ENCODE results near the gene ANKRD33B. TPM values are rescaled to one million over a fixed set of nuclear protein-coding genes. Genes with fewer than 3 reads are reported as not detected.
A peak's percentile ranks its signal among the peaks of the same experiment; 100 is the strongest.

The ANKRD33B gene
- total RNA-seq, 1 donor from 2014 or later = 0.83 TPM

DNA sequence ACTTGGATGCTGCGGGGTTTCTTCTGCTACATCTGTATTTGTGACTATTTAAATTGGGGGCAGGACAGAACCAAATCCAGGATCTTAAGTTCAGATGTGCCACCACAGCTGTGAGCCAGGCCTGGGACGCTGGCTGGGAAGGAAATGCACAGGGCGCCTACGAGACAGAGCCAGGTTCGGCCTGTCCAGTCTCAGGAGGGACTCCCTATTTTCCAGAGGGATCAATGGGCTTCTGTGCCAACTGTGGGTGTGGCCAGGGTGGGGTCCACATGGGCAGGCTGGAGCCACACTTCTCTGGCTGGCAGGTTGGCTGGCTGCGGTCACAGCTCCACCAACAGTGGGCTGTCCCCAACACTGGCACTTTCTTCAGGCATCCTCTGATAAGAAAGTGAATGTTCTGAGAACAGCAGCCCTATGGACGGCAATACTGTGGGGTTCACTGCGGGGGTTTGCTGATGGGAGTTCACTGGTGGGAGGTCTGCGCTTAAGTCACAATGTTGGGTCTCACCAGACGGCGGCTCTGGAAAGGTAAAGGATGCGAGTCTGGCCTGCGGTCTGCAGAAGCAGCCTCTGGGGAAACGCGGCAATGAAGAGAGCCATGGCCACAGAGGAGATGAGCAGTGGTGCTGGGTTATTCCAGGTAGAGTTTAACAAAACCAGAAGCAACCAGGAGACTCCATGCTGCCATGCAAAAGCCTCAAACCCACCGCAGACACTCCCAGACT lies 119.1 kb downstream of the ANKRD33B start:
- H3K4me1 Mint-ChIP-seq (ENCODE audit: unreplicated experiment) = peaks cover 15% of the 10 kb centered on the region
- peaks cover 13% of the 10 kb centered on the region for H3K9me3 Mint-ChIP-seq (ENCODE audit: unreplicated experiment)
- peaks cover 48% of the 10 kb centered on the region for H3K36me3 Mint-ChIP-seq (ENCODE audit: unreplicated experiment)
- no peaks in the 10 kb centered on the region for H3K27me3 Mint-ChIP-seq (ENCODE audit: unreplicated experiment)
- no peak overlapping the region for H3K27ac Mint-ChIP-seq (ENCODE audit: unreplicated experiment)
- TF ChIP-seq, protein P1, sequence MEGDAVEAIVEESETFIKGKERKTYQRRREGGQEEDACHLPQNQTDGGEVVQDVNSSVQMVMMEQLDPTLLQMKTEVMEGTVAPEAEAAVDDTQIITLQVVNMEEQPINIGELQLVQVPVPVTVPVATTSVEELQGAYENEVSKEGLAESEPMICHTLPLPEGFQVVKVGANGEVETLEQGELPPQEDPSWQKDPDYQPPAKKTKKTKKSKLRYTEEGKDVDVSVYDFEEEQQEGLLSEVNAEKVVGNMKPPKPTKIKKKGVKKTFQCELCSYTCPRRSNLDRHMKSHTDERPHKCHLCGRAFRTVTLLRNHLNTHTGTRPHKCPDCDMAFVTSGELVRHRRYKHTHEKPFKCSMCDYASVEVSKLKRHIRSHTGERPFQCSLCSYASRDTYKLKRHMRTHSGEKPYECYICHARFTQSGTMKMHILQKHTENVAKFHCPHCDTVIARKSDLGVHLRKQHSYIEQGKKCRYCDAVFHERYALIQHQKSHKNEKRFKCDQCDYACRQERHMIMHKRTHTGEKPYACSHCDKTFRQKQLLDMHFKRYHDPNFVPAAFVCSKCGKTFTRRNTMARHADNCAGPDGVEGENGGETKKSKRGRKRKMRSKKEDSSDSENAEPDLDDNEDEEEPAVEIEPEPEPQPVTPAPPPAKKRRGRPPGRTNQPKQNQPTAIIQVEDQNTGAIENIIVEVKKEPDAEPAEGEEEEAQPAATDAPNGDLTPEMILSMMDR (IDR thresholded peaks at IDR 0.05) = no peak
- peak; percentile 76 for DNase-seq (ENCODE audit: extremely low spot score, unreplicated experiment)
- H3K4me3 Mint-ChIP-seq (ENCODE audit: unreplicated experiment) = no peak overlapping the region

DNA sequence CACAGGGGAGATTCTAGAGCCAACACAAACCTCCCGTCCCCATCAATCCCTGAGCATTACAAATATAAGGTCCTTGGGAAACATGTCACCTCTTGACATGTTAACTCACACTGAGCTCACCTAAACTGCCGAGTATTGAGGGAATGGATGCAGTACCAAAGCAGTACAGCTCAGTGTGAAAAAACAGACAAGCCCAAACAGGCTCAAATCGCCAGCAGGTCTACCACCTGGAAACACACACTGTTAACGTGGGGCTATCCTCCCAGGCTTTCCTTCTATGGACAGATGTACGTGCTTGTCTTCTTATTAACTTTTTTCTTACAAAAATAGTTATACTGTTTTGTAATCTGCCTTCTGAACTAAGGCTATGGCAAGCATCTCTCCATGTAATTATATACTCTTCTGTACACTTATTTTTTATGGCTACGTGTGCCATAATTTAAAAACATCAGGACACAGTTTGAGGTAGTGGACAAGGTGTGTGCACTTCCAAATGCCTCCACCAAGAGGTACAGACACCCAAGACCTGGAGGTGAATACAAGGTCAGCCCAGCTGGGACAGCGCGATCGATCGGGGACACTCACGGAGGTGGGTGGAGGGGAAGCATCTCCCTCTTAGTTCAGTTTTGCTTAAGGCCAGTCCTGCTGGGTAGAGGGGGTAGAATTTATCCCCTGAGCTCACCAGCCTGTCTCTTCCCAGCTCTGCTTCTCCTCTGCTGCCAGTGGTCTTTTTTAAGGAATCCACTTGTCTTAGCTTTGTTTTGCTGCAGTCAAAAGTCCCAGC lies 120.6 kb downstream of the ANKRD33B start:
- H3K4me3 Mint-ChIP-seq (ENCODE audit: unreplicated experiment) = no peak overlapping the region
- H3K4me1 Mint-ChIP-seq (ENCODE audit: unreplicated experiment) = peaks cover 6% of the 10 kb centered on the region
- H3K36me3 Mint-ChIP-seq (ENCODE audit: unreplicated experiment) = peaks cover 47% of the 10 kb centered on the region
- H3K9me3 Mint-ChIP-seq (ENCODE audit: unreplicated experiment) = peaks cover 13% of the 10 kb centered on the region
- H3K27ac Mint-ChIP-seq (ENCODE audit: unreplicated experiment) = peak overlapping the region; percentile 13
- no peak for DNase-seq (ENCODE audit: extremely low spot score, unreplicated experiment)
- no peaks in the 10 kb centered on the region for H3K27me3 Mint-ChIP-seq (ENCODE audit: unreplicated experiment)
- TF ChIP-seq, protein P1 (IDR thresholded peaks at IDR 0.05) = no peak

DNA sequence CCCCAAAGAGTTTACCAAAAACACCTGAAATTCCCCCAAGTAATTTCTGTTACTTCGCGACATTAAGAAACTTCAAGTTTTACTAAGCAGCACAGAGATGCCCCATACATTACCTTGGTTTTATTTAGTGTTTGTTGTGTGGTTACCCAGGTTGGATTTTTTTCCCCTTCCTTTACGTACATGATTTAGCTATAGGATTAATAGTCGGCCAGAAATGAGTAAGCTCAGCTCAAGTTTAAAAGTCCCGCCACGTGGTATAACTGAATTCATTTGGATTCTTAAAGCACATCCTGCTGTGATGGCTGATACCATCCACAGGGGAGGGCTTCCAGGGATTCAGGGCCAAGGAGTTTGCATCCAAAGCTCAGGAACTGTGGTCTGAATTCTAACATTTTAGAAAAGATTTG lies 121.2 kb downstream of the ANKRD33B start:
- Mint-ChIP-seq H3K4me3 (ENCODE audit: unreplicated experiment) (no peak overlapping the region), H3K27ac (ENCODE audit: unreplicated experiment) (no peak overlapping the region), H3K4me1 (ENCODE audit: unreplicated experiment) (peaks cover 5% of the 10 kb centered on the region), H3K9me3 (ENCODE audit: unreplicated experiment) (peaks cover 13% of the 10 kb centered on the region), H3K36me3 (ENCODE audit: unreplicated experiment) (peaks cover 44% of the 10 kb centered on the region), H3K27me3 (ENCODE audit: unreplicated experiment) (no peaks in the 10 kb centered on the region)
- TF ChIP-seq, protein P1 (IDR thresholded peaks at IDR 0.05) = no peak
- no peak for DNase-seq (ENCODE audit: extremely low spot score, unreplicated experiment)

DNA sequence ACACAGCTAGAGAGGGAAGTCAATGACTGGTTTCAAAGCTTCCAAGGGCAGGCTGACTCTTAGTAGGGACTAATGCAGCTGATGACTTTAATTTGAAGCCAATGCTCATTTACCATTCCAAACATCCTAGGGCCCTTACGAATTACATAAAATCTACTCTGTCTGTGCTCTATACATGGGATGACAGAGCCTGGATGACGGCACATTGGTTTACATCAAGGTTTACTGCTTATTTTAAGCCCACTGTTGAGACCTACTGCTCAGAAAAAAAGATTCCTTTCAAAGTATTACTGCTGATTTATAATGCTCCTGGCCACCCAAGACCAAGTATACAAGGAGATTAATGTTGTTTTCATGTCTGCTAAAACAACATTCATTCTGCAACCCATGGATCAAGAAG lies 123.0 kb downstream of the ANKRD33B start:
- no peak overlapping the region for H3K27ac Mint-ChIP-seq (ENCODE audit: unreplicated experiment)
- DNase-seq (ENCODE audit: extremely low spot score, unreplicated experiment) = no peak
- no peak overlapping the region for H3K4me3 Mint-ChIP-seq (ENCODE audit: unreplicated experiment)
- TF ChIP-seq, protein P1 (IDR thresholded peaks at IDR 0.05) = no peak
- H3K27me3 Mint-ChIP-seq (ENCODE audit: unreplicated experiment) = no peaks in the 10 kb centered on the region
- peaks cover 20% of the 10 kb centered on the region for H3K4me1 Mint-ChIP-seq (ENCODE audit: unreplicated experiment)
- peaks cover 38% of the 10 kb centered on the region for H3K36me3 Mint-ChIP-seq (ENCODE audit: unreplicated experiment)
- H3K9me3 Mint-ChIP-seq (ENCODE audit: unreplicated experiment) = peaks cover 13% of the 10 kb centered on the region

DNA sequence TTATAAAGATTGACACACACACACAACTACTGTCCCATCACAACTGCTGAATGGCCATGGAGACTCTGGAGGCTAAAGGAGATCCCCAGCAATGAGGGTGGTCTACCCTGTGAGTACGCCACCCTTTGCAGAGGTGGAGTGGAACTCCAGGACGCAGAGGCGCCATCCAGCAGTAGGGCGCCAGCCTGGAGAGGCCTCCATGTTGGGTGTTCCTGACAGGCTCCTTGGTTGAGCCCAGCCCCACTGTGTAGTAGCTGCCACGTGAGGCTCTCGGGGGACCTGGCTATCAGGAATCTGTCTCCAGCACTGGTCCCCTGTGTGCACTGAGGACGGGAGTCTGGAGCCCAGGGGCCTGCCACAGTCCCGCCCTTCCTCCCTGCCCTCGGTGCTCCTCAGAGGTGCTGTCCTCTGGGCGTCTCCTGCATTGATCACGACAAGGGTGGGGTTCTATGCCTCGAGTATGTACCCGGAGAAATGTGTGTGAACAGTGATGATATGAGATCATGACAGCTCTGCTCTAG lies 124.8 kb downstream of the ANKRD33B start:
- H3K4me1 Mint-ChIP-seq (ENCODE audit: unreplicated experiment) = peaks cover 35% of the 10 kb centered on the region
- no peak for DNase-seq (ENCODE audit: extremely low spot score, unreplicated experiment)
- H3K27me3 Mint-ChIP-seq (ENCODE audit: unreplicated experiment) = no peaks in the 10 kb centered on the region
- peaks cover 27% of the 10 kb centered on the region for H3K36me3 Mint-ChIP-seq (ENCODE audit: unreplicated experiment)
- TF ChIP-seq, protein P1 (IDR thresholded peaks at IDR 0.05) = no peak
- peaks cover 13% of the 10 kb centered on the region for H3K9me3 Mint-ChIP-seq (ENCODE audit: unreplicated experiment)
- no peak overlapping the region for H3K4me3 Mint-ChIP-seq (ENCODE audit: unreplicated experiment)
- no peak overlapping the region for H3K27ac Mint-ChIP-seq (ENCODE audit: unreplicated experiment)

Measured in osteocyte (in vitro differentiated cells).